A549 (cell line): Measurements from ENCODE around the gene TXNL4A.

ENCODE experiments used
- CTCF ChIP-seq: fragments of >200 bp; sonication (Bioruptor Twin); formaldehyde crosslinking; IDR thresholded peaks from 3 replicates; pipeline ENCODE4 v1.5.1; 2016
- MAFK ChIP-seq: fragments of 450-650 bp; IDR thresholded peaks from 2 replicates; pipeline ENCODE4 v1.6.1; 2014; ENCODE audit not compliant: partially characterized antibody
- POLR2A ChIP-seq: IDR thresholded peaks from 2 replicates; pipeline ENCODE4 v1.6.1; 2012; ENCODE audit warnings: mild to moderate bottlenecking, low read length
- RCOR1 ChIP-seq: fragments of 150-350 bp; IDR thresholded peaks from 2 replicates; pipeline ENCODE4 v1.6.1; 2014; ENCODE audit warnings: antibody characterized with exemption, low read length, low read depth
- ZFP36 ChIP-seq: fragments of 450-650 bp; IDR thresholded peaks from 2 replicates; pipeline ENCODE4 v1.6.1; 2014; ENCODE audit warnings: borderline replicate concordance; ENCODE audit not compliant: partially characterized antibody
- TF ChIP-seq, protein P1 (sequence below): fragments of 150-350 bp; IDR thresholded peaks from 2 replicates; pipeline ENCODE4 v1.6.1; 2014; ENCODE audit warnings: low read depth, mild to moderate bottlenecking, low read length
- TF ChIP-seq, protein P2 (sequence below): fragments of 450-650 bp; IDR thresholded peaks from 2 replicates; pipeline ENCODE4 v1.6.1; 2014; ENCODE audit warnings: antibody characterized with exemption

DNA sequence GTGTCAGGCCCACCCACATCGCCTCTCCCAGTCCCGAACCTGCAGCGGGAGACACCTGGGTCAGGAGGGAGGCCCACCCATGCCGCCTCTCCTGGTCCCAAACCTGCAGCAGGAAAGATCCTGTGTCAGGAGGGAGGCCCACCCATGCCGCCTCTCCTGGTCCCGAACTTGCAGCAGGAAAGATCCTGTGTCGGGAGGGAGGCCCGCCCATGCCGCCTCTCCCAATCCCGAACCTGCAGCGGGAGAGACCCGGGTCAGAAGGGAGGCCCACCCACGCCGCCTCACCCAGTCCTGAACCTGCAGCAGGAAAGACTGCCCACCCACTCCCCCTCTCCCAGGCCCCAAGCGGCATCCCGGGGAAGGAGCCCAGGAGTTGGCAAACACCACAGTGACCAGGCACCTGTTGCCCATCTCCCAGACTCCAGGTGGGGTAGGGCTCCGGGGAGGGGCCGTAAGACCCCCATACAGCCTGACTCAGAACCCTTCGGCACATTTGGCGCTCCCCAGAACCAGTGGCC, 44.7 kb downstream of the TXNL4A start:
- no peak for TF ChIP-seq CTCF
- no peak for TF ChIP-seq ZFP36
- TF ChIP-seq, protein P1, sequence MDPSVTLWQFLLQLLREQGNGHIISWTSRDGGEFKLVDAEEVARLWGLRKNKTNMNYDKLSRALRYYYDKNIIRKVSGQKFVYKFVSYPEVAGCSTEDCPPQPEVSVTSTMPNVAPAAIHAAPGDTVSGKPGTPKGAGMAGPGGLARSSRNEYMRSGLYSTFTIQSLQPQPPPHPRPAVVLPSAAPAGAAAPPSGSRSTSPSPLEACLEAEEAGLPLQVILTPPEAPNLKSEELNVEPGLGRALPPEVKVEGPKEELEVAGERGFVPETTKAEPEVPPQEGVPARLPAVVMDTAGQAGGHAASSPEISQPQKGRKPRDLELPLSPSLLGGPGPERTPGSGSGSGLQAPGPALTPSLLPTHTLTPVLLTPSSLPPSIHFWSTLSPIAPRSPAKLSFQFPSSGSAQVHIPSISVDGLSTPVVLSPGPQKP = no peak
- TF ChIP-seq, protein P2, sequence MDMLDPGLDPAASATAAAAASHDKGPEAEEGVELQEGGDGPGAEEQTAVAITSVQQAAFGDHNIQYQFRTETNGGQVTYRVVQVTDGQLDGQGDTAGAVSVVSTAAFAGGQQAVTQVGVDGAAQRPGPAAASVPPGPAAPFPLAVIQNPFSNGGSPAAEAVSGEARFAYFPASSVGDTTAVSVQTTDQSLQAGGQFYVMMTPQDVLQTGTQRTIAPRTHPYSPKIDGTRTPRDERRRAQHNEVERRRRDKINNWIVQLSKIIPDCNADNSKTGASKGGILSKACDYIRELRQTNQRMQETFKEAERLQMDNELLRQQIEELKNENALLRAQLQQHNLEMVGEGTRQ = no peak
- TF ChIP-seq POLR2A = no peak
- no peak for TF ChIP-seq MAFK
- no peak for TF ChIP-seq RCOR1
